EL (cell line): ENCODE data around the gene ARHGEF40.

Source experiments
- DNase-seq: peaks from one replicate; pipeline ENCODE4 v3.0.0-alpha.2; 2016

ARHGEF40 gene

DNA sequence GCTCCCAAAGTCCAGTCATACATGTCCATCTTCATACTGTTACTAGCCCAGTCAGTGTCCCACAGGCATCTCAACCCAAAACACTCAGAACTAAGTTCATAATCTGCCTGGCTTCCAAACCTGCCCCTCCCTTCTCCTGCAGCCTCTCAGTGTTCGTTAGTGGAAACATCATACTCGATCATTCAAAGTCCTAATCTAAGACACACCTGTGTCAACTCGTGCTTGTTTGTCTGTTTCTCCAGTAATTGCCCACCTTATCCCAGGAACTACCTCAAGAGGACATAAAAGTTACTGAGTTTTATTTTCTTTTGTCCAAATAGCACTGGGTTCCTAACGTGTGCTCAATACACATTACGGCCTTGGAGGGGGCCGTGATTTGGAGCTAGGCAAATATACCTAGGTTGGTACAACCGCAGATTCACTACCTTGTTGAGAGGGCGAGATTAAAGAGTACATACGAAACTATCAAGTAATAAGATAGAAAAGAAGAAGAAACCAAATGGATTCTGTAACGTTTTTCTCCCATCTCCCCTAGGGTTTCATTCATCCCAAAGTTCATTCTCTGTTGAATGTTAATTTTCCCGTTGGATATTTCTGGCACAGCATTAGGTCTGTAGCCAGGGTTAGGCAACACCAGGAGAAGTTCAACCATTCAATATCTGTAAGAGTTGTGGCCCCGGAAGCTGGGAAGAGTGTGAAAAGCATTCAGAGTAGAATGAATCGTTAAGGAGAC is 9.3 kb upstream of the ARHGEF40 start:
- DNase-seq: no peak

- DNase-seq: no peak
Observed at GRCh38 chr14:21061347-21061668, 8.8 kb upstream of the ARHGEF40 start.

DNA sequence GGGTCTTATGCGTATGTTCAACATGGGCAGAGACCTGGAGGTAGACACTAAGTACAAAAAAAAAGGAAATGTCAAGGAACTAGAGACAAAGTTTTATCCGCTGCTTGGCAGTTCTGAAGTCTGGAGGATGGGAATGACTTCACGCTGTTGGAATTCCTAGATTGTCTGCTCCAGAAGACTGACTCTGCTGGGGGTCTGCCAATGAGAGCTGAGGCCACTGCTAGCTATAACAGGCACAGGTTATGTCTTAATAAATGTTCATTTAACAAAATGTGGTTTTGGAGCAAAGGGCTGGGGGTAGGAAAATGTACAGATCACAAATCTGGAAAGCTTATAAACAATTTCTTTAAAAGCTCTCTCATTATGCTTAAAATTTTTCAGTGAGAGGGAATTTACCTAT is 6.6 kb upstream of the ARHGEF40 start:
- DNase-seq: peak; percentile 92

GRCh38 chr14:21066882-21067502 is 3.1 kb upstream of the ARHGEF40 start:
- DNase-seq: no peak

DNA sequence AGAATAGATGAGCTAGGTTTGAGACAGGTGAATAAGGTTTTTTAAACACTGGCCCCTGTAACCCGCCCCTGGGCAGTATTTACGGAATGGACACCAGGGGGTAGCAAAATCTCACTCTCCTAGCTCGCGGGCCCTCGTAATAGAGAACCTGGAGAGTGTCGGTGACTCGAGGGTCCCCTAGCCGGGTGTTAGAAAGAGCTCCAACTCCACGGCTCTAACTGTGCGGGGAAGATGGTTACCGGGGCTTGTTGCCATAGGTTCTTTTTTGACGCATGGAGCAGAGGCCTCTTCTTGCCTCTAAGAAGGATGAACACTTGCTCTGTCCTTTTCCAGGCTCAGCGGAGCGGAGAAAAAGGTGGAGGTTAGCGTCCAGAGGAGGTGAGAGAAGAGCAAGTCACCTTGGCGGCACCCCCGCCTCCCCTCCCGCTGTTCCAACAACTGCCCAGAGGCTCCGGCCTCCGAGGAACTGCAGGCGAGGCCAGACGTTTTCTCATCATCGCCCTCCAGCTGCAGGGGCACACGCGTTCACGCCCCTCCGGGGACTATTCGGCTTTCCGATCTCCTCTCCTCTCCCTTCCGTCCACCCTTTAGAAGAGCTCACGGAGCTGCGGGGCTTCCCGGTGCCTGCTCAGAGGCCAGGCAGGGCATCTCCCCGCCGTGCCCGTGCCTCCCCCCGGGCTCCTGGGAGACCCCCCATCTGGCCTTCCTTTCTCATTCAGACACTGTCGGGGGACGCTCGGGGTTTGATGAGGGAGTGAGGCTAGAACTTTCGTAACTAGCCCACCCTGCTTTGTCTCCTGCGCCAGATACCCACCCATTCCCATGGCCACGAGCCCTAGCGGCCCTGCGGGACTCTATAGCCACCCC is 1.4 kb upstream of the ARHGEF40 start:
- peak; percentile 67 for DNase-seq

DNA sequence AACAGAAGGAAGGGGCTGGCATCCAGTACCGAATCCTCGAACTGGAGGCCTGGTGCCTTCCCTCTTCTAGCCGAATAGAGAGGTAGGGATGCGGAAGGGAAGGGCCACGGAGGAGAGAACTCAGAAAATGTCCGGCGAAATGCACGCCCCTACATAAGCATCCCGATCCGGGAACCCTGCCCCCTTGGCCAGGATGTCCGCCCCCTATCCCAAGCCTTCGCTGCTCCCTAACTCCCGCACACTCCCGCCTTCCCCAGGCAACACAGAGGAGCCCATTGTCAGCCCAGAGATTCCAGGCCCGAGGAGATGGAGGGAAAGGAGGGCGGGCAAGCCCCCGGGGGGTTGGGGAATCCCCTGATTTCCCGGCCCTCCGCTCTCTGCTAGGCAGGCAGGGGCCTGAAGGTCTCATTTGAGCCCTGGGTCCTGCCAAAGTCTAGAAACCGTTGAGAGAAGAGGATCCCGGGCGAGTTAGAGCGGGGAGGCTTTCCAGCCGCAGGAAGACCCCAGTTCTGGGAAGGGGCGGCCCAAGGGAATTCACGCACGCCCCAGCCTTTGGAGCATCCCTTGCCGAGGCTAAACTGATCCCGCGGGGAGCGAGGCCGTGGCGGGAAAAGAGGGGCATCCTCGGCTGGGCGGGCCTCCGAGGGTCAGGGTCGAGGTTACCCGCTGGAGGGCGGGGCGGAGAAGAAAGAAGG is 569 bp upstream of the ARHGEF40 start:
- DNase-seq: peak; percentile 56

DNA sequence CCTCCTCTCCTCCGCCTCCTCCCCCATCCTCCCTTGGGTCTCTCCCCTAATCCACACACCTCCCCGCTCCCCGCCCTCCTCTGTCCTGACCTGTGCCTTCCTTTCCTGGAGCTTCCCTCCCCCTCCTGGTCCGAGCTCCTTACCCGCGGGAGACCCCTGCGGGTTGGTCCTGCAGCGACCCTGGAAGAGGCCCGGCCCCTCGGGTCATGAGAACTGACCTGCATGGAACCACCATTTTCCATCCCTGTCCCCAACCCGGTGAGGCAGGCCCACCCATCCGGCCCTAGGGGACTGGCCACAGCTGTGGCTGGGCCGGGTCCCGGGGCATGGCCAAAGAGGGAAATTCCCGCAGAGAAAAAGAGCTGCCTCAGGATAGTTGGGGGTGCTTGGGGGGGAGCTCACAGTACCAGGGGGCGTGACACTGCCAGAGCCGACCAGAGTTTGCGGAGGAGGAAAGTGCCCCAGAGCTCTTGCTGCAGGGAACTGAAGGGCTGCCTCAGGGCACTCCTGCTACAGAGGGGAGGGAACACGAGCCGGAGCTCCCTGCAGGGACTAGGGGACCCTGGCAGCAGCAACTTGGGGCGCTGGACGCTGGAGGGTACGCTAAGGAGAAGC is 613 bp downstream of the ARHGEF40 start:
- DNase-seq: peak; percentile 71

GRCh38 chr14:21071225-21072030 is 1.3 kb downstream of the ARHGEF40 start:
- peak; percentile 95 for DNase-seq

- peak; percentile 65 for DNase-seq
Observed at GRCh38 chr14:21072031-21072473, 1.9 kb downstream of the ARHGEF40 start.

DNA sequence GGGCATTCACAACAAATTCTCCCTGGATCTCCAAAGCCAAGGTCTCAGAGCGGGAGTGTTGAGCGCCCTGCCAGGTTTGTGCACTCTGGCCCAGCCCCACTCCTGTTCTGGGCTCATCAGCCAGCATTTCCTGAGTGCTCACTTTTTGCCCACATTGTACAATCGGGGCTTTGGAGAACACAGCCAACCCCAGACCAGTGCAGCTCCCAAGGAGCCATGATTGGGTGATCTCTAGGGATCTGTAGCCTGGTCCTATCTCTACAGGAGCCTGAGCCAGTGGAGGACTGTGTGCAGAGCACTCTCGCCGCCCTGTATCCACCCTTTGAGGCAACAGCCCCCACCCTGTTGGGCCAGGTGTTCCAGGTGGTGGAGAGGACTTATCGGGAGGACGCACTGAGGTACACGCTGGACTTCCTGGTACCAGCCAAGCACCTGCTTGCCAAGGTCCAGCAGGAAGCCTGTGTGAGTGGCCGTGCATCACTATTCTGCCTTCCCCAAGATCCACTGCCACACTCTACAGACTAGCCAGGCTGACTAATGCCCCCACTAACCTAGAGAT is 2.8 kb downstream of the ARHGEF40 start:
- DNase-seq: no peak

- DNase-seq: no peak
Observed at GRCh38 chr14:21073921-21074320, 3.8 kb downstream of the ARHGEF40 start.

DNA sequence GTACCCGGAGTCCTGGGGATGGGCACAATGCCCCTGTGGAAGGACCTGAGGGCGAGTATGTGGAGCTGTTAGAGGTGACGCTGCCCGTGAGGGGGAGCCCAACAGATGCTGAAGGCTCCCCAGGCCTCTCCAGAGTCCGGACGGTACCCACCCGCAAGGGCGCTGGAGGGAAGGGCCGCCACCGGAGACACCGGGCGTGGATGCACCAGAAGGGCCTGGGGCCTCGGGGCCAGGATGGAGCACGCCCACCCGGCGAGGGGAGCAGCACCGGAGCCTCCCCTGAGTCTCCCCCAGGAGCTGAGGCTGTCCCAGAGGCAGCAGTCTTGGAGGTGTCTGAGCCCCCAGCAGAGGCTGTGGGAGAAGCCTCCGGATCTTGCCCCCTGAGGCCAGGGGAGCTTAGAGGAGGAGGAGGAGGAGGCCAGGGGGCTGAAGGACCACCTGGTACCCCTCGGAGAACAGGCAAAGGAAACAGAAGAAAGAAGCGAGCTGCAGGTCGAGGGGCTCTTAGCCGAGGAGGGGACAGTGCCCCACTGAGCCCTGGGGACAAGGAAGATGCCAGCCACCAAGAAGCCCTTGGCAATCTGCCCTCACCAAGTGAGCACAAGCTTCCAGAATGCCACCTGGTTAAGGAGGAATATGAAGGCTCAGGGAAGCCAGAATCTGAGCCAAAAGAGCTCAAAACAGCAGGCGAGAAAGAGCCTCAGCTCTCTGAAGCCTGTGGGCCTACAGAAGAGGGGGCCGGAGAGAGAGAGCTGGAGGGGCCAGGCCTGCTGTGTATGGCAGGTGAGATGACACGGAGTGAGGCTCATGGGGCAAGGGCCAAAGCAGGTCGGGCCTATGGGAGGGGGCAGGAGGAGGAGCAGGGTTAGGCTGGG is 4.5 kb downstream of the ARHGEF40 start:
- no peak for DNase-seq

DNA sequence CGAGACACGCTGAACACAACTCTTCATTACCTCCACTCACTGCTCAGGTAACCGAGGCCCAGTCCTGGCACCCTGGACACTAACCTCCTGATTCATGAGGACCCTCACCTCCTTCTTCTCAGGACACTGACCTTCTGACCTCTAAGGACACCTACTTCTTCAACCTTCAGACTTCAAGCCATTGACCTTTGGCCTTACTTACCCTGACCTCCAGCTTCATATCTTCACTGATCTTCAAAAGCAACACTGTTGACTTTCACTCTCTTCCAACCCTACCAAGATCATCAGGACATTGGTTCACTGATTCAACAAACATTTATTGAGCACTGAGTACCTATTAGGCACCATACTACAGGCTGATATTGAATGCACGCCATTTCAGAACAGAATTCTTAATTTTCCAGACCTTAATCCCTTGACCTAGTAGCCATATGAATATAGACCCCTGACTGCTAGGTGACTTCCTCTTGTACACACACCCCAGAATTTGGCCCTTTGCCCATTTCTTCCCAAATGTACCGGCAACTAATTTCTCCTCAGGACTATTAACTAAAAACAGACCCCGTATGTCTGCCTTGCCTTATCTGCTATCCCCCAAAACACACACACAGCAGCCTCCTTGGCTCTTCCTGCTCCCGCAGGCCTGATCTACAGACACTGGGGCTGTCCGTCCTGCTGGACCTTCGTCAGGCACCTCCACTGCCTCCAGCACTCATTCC is 5.8 kb downstream of the ARHGEF40 start:
- no peak for DNase-seq

- DNase-seq: no peak
Observed at GRCh38 chr14:21077672-21078071, 7.6 kb downstream of the ARHGEF40 start.

DNA sequence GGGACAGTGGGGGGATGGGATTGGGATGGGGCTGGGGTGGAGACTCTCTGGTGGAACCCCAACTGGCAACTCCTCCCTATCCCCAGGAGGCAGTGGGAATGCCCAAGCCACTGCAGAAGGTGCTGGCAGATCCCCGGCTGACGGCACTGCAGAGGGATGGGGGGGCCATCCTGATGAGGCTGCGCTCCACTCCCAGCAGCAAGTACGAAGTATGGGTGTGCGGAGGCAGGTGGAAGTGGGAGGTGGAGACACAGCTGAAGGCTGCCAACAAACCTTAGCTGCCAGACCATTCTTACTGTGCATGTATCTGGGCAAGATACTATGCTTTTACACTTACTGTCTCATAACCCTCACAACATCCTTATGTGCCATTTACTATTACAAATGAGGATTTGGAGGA is 8.2 kb downstream of the ARHGEF40 start:
- no peak for DNase-seq

GRCh38 chr14:21078726-21079125 is 8.6 kb downstream of the ARHGEF40 start:
- DNase-seq: no peak

DNA sequence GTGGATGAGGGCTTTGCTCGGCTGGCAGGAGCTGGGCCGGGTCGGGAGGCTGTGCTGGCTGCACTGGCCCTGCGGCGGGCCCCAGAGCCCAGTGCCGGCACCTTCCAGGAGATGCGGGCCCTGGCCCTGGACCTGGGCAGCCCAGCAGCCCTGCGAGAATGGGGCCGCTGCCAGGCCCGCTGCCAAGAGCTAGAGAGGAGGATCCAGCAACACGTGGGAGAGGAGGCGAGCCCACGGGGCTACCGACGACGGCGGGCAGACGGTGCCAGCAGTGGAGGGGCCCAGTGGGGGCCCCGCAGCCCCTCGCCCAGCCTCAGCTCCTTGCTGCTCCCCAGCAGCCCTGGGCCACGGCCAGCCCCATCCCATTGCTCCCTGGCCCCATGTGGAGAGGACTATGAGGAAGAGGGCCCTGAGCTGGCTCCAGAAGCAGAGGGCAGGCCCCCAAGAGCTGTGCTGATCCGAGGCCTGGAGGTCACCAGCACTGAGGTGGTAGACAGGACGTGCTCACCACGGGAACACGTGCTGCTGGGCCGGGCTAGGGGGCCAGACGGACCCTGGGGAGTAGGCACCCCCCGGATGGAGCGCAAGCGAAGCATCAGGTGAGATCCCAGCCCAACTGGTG is 11.5 kb downstream of the ARHGEF40 start:
- no peak for DNase-seq

DNA sequence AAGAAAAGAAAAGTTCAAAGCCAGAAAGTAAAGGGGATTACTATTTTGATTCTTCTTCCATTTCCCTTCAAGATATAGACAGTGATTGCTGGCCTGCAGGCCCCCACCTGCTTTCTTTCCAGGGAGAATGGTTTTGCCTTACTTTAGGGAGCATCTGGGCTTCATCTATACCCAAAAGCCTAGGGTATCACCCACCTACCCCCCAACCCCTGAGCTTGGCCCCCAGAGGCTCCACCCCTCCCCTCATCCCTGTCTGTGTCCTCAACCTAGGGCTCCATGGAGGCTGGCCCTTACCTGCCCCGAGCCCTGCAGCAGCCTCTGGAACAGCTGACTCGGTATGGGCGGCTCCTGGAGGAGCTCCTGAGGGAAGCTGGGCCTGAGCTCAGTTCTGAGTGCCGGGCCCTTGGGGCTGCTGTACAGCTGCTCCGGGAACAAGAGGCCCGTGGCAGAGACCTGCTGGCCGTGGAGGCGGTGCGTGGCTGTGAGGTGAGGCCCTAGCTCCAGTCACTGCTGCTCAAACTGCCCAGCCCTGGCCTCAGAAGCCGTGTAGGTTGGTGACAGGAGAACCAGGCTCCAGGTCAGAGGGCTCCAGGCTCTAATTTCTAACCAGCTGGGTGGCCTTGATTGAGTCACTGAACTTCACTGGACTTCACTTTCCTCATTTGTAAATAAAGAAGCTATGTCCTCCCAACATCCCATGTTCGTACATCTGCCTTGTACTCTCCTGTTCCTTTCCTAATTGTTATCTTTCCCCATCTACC is 13.6 kb downstream of the ARHGEF40 start:
- DNase-seq: no peak

DNA sequence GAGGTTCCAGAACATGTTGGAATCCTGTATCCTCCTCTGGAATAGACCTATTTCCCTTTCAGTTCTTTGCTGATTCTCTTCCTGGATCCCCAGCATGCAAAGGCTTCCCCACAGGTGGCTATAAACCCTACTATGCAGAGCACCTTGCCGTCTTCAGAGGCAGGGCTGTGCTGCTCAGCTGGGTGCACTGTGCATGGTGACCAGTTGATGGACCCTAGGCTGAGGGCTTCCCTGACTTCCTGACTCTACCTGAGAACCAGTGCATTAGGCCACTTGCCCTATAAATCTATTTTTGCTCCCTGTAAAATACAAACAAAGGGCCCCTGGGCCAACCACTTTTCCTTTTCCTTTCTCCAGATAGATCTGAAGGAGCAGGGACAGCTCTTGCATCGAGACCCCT is 14.3 kb downstream of the ARHGEF40 start:
- no peak for DNase-seq
